Stomach (tissue), 9 donors: ENCODE data around the gene LLGL1. TPM values are rescaled to one million over a fixed set of nuclear protein-coding genes. Genes with fewer than 3 reads are reported as not detected.

Experiments used
- DNase-seq, 2 donors: peaks; one replicate each; pipeline versions ENCODE4 v3.0.0 to v3.0.0-alpha.2; 2013 to 2019
- H3K27ac ChIP-seq, 5 donors: fragments of 200-600 bp in 4 of 5; sonication (generic) in 4 of 5; one replicate each; pipeline ENCODE4 v1.5.1; 2013 to 2019; ENCODE audit warnings: mild to moderate bottlenecking in 1 of 5, moderate library complexity in 1 of 5
- H3K27me3 ChIP-seq, 3 donors: fragments of 200-600 bp; sonication (generic); one replicate each; pipeline ENCODE4 v1.5.1; 2017 to 2019; ENCODE audit warnings: mixed run types in 1 of 3
- H3K36me3 ChIP-seq, 4 donors: fragments of 200-600 bp; sonication (generic); 1 replicate in 3 of 4; 2 replicates in 1 of 4; pipeline ENCODE4 v1.5.1; 2016 to 2019
- H3K4me1 ChIP-seq, 4 donors: fragments of 200-600 bp; sonication (generic); one replicate each; pipeline ENCODE4 v1.5.1; 2016 to 2019
- H3K4me3 ChIP-seq, 4 donors: fragments of 200-600 bp; sonication (generic) in 3 of 4; one replicate each; pipeline ENCODE4 v1.5.1; 2016 to 2019; ENCODE audit warnings: mild to moderate bottlenecking in 1 of 4
- H3K9me3 ChIP-seq, 4 donors: fragments of 200-600 bp; sonication (generic); one replicate each; pipeline ENCODE4 v1.5.1; 2016 to 2019
- EP300 ChIP-seq: sonication (generic); formaldehyde crosslinking; IDR thresholded peaks from one replicate; pipeline ENCODE4 v1.6.1; 2017; ENCODE audit warnings: antibody characterized with exemption
- POLR2A ChIP-seq, 4 donors: fragments of 450-650 bp; IDR thresholded peaks; one replicate each; pipeline ENCODE4 v1.6.1; 2016; ENCODE audit warnings: antibody characterized with exemption in 4 of 4, control low read depth in 2 of 4, mild to moderate bottlenecking in 1 of 4, moderate library complexity in 1 of 4
- POLR2AphosphoS5 ChIP-seq, 3 donors: sonication (generic); formaldehyde crosslinking; IDR thresholded peaks; one replicate each; pipeline ENCODE4 v1.6.1; 2016; ENCODE audit warnings: antibody characterized with exemption in 3 of 3
- WGBS, 5 donors: extraction: QIAGEN DNeasy Blood & Tissue Kit in 3 of 5; methylation state at CpG; one replicate each; pipeline versions ENCODE4 v1.1.5 to v1.1.7; 2013 to 2018; 5-methylcytosine and 5-hydroxymethylcytosine counted together
- intact Hi-C: fragments of 100-400 bp; cut with DNase I; formaldehyde crosslinking; loops from one replicate; pipeline ENCODE4 v1.15.1; 2023; ENCODE audit warnings: low total_unique reads
- polyA plus RNA-seq, 3 donors: library from polyadenylated mRNA; stranded (reverse); fragments of 200-250 nt; gene quantifications; one replicate each; pipeline ENCODE4 v1.2.3, GENCODE V29; 2013
- total RNA-seq, 5 donors: library from RNA; depleted of rRNA; stranded (reverse); fragments of >200 nt; gene quantifications; one replicate each; pipeline versions ENCODE4 v1.1.0 to v1.2.3, GENCODE V29; 2014 to 2016
- TF ChIP-seq, protein P1 (sequence below), 7 experiments: fragments of 450-650 bp in 4 of 7; fragments of 200-600 bp in 3 of 7; sonication (generic) in 3 of 7; IDR thresholded peaks; one replicate each; pipeline ENCODE4 v1.5.1; 2016 to 2019; ENCODE audit warnings: antibody characterized with exemption in 7 of 7, control low read depth in 2 of 7, mild to moderate bottlenecking in 1 of 7
- donor health status: healthy with polysubstance abuse.
- donor health status: Bipolar disorder and iron deficiency.
- donor health status: healthy.

LLGL1 gene
- total and polyA plus RNA-seq, 8 donors = 5.2 to 19.7 (median 9.6) TPM

- intact Hi-C loops = no loop called here
- 90 to 94% (median 92%) methylated on average over 27 of the region's 27 CpGs for WGBS, 5 donors
- H3K27me3 ChIP-seq = no peaks in the 10 kb centered on the region
- peaks cover 15 to 33% (median 28%) of the 10 kb centered on the region in 4 donors for H3K4me1 ChIP-seq
- H3K27ac ChIP-seq = no peak overlapping the region
- no peak overlapping the region for H3K4me3 ChIP-seq
- H3K9me3 ChIP-seq = no peaks in the 10 kb centered on the region
- H3K36me3 ChIP-seq = peaks cover 51 to 77% (median 73%) of the 10 kb centered on the region in 4 donors
- no peak for DNase-seq
- TF ChIP-seq, protein P1, sequence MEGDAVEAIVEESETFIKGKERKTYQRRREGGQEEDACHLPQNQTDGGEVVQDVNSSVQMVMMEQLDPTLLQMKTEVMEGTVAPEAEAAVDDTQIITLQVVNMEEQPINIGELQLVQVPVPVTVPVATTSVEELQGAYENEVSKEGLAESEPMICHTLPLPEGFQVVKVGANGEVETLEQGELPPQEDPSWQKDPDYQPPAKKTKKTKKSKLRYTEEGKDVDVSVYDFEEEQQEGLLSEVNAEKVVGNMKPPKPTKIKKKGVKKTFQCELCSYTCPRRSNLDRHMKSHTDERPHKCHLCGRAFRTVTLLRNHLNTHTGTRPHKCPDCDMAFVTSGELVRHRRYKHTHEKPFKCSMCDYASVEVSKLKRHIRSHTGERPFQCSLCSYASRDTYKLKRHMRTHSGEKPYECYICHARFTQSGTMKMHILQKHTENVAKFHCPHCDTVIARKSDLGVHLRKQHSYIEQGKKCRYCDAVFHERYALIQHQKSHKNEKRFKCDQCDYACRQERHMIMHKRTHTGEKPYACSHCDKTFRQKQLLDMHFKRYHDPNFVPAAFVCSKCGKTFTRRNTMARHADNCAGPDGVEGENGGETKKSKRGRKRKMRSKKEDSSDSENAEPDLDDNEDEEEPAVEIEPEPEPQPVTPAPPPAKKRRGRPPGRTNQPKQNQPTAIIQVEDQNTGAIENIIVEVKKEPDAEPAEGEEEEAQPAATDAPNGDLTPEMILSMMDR (IDR thresholded peaks at IDR 0.05) = no peak
- TF ChIP-seq POLR2AphosphoS5 (IDR thresholded peaks at IDR 0.05) (no peak), EP300 (no peak), POLR2A (IDR thresholded peaks at IDR 0.05) (no peak)
Observed at GRCh38 chr17:18253947-18254821, 28.7 kb downstream of the LLGL1 start.

- H3K36me3 ChIP-seq = peaks cover 47 to 68% (median 65%) of the 10 kb centered on the region in 4 donors
Observed at GRCh38 chr17:18254888-18255649, 29.6 kb downstream of the LLGL1 start.

GRCh38 chr17:18256351-18256750, 30.9 kb downstream of the LLGL1 start:
- H3K27me3 ChIP-seq = no peaks in the 10 kb centered on the region

More at GRCh38 chr17:18254888-18255649, 29.6 kb downstream of the LLGL1 start:
- H3K27me3 ChIP-seq = no peaks in the 10 kb centered on the region
- H3K27ac ChIP-seq = no peak overlapping the region
- no peak overlapping the region for H3K4me3 ChIP-seq
- no peak for DNase-seq
- TF ChIP-seq, protein P1 (IDR thresholded peaks at IDR 0.05) = no peak
- TF ChIP-seq POLR2A (IDR thresholded peaks at IDR 0.05) (no peak), POLR2AphosphoS5 (IDR thresholded peaks at IDR 0.05) (no peak)
- intact Hi-C loops = no loop called here
- WGBS, 5 donors = 87 to 96% (median 94%) methylated on average over 8 of the region's 8 CpGs
- peaks cover 19 to 42% (median 37%) of the 10 kb centered on the region in 4 donors for H3K4me1 ChIP-seq
- H3K9me3 ChIP-seq = no peaks in the 10 kb centered on the region

DNA sequence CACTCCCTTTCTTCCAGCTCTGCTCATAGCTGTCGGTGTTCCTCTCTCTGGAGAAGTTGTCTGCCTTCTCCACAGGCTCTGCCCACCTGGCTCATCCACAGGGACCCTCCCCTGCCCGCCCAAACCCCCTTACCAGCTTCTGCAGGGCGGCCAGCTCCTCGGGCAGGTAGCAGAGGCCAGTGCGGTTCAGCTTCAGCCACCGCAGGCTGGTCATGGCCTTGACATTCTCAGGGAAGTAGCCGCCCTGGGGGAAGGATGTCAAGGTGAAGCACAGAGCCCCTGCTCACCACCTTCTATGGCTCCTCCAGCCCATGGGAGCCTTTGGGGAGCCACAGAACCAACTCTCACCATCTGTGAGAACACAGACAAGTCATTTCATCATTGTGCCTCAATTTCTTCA, 31.3 kb downstream of the LLGL1 start:
- intact Hi-C loops = no loop called here
- no peak for DNase-seq
- peak overlapping the region in 4 of 5 donors; percentile 94 to 98 (median 96) for H3K27ac ChIP-seq
- peaks cover 33 to 51% (median 48%) of the 10 kb centered on the region in 4 donors for H3K36me3 ChIP-seq
- H3K4me3 ChIP-seq = peak overlapping the region; percentile 79 to 99 (median 80)
- WGBS, 5 donors = 48 to 75% (median 58%) methylated on average over 6 to 7 of the region's 7 CpGs
- H3K4me1 ChIP-seq = peaks cover 29 to 49% (median 45%) of the 10 kb centered on the region in 4 donors
- H3K27me3 ChIP-seq = no peaks in the 10 kb centered on the region
- no peaks in the 10 kb centered on the region for H3K9me3 ChIP-seq
- TF ChIP-seq POLR2AphosphoS5 (IDR thresholded peaks at IDR 0.05) (no peak), POLR2A (IDR thresholded peaks at IDR 0.05) (no peak), EP300 (no peak)
- TF ChIP-seq, protein P1 (IDR thresholded peaks at IDR 0.05) = no peak

More at GRCh38 chr17:18256351-18256750, 30.9 kb downstream of the LLGL1 start:
- H3K4me3 ChIP-seq = peak overlapping the region in 1 of 4 donors; percentile 80
- H3K36me3 ChIP-seq = peaks cover 37 to 55% (median 52%) of the 10 kb centered on the region in 4 donors
- H3K27ac ChIP-seq = peak overlapping the region in 1 of 5 donors; percentile 98
- intact Hi-C loops = no loop called here
- TF ChIP-seq, protein P1 (IDR thresholded peaks at IDR 0.05) = no peak
- peaks cover 25 to 44% (median 41%) of the 10 kb centered on the region in 4 donors for H3K4me1 ChIP-seq
- DNase-seq = no peak
- 35 to 77% (median 47%) methylated on average over 5 to 11 of the region's 11 CpGs for WGBS, 5 donors
- no peaks in the 10 kb centered on the region for H3K9me3 ChIP-seq
